GM19324 (cell line): ENCODE measurements around the gene RAD51B.
"Not testable (repeated sequence)": the region's sequence is repeated elsewhere in the genome, so short reads cannot be mapped to it uniquely, and the experiment has no call there.

Experiments used
- ATAC-seq: cut with Tn5 transposase; IDR thresholded peaks from one replicate; pipeline ENCODE4 v1.9.1; 2021; ENCODE audit warnings: mild to moderate bottlenecking, moderate library complexity; ENCODE audit not compliant: unreplicated experiment, low FRiP score

The RAD51B gene

GRCh38 chr14:68660495-68660894, 840.9 kb downstream of the RAD51B start:
- ATAC-seq = no peak

- ATAC-seq = no peak
Measured at GRCh38 chr14:68661226-68662225, 841.9 kb downstream of the RAD51B start.

GRCh38 chr14:68662392-68662791, 842.8 kb downstream of the RAD51B start:
- ATAC-seq = no peak

- not testable (repeated sequence) for ATAC-seq
Measured at GRCh38 chr14:68662826-68663225, 843.2 kb downstream of the RAD51B start.

GRCh38 chr14:68663385-68664076, 844.0 kb downstream of the RAD51B start:
- ATAC-seq = no peak

GRCh38 chr14:68664225-68664681, 844.7 kb downstream of the RAD51B start:
- no peak for ATAC-seq

GRCh38 chr14:68665131-68665530, 845.6 kb downstream of the RAD51B start:
- no peak for ATAC-seq

- no peak for ATAC-seq
Measured at GRCh38 chr14:68665792-68666204, 846.2 kb downstream of the RAD51B start.

GRCh38 chr14:68666236-68666635, 846.7 kb downstream of the RAD51B start:
- ATAC-seq = no peak

- ATAC-seq = no peak
Measured at GRCh38 chr14:68666899-68667298, 847.3 kb downstream of the RAD51B start.

GRCh38 chr14:68667313-68667791, 847.8 kb downstream of the RAD51B start:
- no peak for ATAC-seq

GRCh38 chr14:68668028-68668427, 848.4 kb downstream of the RAD51B start:
- ATAC-seq = no peak

GRCh38 chr14:68668531-68668930, 849.0 kb downstream of the RAD51B start:
- no peak for ATAC-seq

GRCh38 chr14:68669111-68669511, 849.5 kb downstream of the RAD51B start:
- ATAC-seq = no peak

GRCh38 chr14:68669603-68670358, 850.2 kb downstream of the RAD51B start:
- ATAC-seq = no peak

- no peak for ATAC-seq
Measured at GRCh38 chr14:68670359-68670715, 850.8 kb downstream of the RAD51B start.

GRCh38 chr14:68671909-68672308, 852.3 kb downstream of the RAD51B start:
- no peak for ATAC-seq

- ATAC-seq = no peak
Measured at GRCh38 chr14:68672609-68673285, 853.2 kb downstream of the RAD51B start.

GRCh38 chr14:68673464-68673863, 853.9 kb downstream of the RAD51B start:
- ATAC-seq = no peak
